ENCODE measurements around the gene ZNF771.
"Not testable (repeated sequence)": the region's sequence is repeated elsewhere in the genome, so short reads cannot be mapped to it uniquely, and the experiment has no call there.

ZNF771 gene

DNA sequence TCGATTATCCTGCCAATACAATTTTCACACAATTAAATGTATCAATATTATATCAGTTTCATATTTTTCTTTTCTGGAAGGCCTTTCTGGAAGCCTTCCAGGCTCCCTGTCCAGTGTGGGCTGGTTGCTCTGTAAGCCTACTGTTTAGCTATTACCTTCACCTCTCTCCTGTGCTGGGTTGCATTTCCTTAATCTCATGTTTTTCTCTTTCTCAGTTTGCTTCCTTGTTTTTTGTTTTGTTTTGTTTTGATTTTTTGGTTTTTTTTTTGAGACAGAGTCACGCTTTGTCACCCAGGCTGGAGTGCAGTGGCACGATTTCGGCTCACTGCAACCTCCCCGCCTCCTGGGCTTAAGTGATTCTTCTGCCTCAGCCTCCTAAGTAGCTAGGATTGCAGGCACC, 31.4 kb downstream of the ZNF771 start:
- no peak for DNase-seq

DNA sequence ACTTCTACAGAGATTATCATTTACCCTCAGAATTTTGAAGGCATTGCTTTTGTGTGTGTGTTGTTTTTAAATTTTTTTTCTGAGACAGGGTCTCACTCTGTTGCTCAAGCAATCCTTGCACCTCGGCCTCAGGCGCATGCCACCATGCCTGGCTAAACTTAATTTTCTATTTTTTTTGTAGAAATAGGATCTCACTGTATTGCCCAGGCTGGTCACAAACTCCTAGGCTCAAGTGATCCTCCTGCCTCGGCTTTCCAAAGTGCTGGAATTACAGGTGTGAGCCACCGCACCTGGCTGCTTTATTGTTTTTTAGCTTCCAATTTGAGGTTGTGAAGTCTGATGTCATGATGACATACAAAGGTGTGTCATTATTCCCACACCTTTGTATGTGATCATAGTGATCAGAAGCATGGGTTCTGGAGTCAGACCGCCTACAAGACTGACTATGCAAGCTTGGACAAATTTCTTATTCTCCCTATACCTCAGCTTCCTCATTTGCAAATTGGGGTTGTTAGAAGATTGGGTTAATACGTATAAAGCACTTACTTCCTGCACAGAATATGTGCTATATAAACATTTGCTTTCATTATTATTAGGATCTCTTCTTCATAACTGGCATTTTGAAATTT, 32.4 kb downstream of the ZNF771 start:
- no peak for DNase-seq

DNA sequence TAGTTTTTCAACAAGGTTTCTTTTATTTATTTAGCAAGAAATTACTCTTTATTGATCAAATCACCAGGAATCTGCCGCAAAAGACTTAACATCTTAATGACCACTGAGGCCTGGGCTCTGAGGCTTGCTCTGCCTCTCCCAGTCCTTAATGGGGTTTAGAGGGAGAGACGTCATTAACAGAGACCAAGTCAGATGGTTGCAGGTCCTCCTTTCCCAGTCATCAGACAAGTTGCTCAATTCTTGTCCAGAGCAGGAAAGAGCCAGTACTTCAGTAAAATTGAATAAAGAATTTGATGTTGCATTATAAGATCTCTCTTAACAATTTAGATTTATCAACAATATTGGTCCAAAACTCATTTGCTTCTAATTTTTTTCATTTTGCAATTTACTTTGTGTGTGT, 36.2 kb downstream of the ZNF771 start:
- no peak for DNase-seq

DNA sequence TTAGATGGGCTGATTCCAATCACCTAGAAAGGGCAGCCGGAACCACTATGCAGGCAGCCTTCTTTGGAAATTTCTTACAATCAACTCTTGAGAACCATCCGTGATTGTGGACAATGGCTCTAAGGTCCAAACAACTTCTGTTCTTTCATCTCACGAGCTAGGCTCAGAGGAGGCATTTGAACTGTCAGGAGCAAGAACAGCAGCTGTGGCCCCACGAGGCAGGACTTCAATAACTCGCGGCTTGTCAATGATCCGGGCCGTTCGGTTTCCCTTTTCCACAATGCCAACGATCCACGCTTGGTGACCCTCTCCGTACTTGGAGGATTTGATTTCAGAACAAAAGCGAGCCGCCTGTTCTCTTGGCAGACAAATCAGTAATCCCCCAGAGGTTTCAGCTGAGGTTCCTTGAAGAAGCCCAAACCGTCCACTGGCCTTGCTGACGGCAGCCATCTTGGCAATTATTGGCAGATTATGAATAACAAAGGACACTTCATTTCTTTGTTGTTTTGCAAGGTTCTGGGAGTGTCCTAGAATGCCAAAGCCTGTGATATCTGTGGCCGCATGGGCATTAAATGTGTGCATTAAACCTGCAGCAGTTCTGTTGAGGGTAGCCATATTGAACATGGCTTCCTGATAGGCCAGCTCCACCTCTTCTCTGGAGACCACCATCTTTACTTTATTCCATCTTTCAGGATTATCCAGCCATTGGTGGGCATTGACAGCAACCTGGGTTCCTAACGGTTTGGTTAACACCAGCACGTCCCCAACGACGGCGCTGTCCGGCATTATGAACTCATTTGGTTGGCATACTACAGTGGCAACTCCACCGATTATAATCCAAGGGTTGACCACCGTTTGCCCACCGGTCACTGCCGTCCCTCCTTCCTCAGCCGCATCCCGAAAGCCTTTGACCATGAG, 37.1 kb downstream of the ZNF771 start:
- no peak for DNase-seq

DNA sequence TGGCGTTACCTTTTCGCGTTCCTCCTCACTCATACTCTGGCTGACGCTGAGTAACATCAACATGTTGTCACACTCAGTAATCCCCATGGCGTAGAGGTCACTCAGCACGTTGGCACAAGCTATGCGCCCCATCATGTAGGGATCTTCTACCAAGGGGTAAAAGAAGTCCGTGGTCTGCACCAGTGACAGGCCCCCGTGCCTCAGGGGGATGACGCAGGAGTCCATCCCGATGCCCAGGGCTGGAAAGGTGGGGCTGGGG, 37.7 kb downstream of the ZNF771 start:
- DNase-seq, result no peak

DNA sequence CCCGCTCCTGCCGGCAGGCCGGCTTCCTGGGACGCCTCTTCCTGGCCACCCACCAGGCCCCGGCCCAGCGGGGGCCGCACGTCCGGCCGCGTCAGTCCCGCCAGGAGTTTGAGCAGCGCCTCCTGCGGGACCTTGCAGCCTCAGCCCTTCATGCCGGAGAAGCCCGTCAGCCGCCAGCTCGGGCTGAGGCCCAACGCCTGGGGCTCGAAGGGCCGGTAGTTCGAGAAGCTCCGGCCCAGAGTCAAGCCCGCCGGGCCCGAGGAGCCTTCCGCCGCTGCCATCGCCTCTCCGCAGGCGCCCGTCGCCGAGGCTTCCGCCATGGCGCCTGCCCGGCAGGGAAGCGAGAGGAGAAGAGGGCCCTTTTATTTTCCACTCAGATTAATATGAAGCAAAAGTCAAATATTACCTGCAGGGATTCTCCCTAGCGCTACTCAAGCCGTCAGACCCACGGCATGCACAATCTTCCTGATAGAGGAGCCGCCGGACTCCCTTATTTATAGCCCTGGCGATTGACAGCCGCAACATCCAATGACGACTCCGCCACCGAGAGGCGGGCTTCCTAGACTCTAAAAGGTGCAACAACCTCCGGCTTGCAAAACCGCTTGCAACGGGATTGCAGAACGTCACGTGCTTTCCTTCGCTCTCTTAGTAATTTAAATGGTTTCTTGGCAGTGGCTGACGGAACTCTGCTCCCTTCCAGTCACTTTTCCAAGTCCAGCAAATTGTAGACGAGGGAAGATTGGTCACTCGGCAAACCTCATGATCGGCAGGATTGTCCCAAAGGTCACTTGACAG, 38.2 kb downstream of the ZNF771 start, which contains the start of gene SEPHS2:
TSS of gene SEPHS2 (minus strand) at position 467 of the 795 bp plus-strand sequence. CDS start at position 320, 147 bp downstream.
- peak; percentile 94 for DNase-seq

DNA sequence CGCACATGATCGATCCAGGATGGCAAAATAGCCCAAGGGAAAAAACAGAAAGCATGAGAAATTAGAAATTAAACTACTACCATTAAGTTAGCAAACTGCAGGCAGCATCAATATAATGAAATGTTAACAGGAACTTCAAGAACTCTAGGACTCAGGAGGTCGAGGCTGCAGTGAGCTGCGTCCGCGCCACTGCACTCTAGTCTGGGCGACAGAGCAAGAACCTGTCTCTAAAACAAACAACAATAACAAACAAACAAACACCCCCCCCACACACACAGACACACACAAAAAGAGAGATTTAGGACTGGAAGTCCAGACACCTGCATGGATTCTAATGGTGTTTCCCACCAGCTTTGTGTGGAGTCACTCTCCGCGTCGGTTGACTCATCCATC, 38.8 kb downstream of the ZNF771 start:
- DNase-seq, result no peak

DNA sequence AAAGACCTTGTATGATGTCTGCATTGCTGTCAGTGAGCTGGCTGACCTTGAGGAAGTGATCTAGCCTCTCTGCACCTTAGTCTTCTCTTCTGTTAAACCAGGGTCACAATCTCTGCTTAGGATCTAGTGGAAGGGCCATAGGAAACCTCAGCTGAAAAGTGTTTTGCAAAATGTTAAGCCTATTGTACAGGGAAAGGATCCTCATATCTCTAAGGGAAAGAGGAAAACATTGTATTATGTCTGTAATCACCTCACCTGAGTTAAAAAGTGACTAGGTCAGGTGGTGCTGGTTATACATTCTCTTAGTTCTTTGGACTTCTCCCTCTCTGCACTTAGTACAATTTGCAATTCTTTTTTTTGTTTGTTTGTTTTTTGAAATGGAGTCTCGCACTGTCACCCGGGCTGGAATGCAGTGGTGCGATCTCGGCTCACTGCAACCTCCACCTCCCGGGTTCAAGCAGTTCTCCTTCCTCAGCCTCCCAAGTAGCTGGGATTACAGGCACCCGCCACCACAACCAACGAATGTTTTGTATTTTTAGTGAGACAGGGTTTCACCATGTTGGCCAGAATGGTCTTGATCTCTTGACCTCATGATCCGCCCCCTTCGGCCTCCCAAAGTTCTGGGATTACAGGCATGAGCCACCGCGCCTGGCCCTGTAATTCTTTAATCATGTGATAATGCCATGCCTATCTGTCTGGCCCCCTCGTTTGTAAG, 40.3 kb downstream of the ZNF771 start:
- no peak for DNase-seq

DNA sequence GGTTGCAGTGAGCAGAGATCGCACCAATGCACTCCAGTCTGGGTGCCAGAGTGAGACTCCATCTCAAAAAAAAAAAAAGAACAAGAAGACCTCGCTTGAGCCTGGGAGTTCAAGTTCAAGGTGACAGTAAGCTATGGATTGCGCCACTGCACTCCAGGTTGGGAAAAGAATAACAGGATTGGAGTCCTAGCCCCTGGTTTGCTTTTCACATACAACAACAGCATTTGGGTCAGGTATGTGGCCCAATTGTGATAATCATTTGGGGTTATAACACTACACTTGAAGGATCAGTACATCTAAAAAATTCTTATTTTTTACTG, 41.7 kb downstream of the ZNF771 start:
- DNase-seq, result no peak

DNA sequence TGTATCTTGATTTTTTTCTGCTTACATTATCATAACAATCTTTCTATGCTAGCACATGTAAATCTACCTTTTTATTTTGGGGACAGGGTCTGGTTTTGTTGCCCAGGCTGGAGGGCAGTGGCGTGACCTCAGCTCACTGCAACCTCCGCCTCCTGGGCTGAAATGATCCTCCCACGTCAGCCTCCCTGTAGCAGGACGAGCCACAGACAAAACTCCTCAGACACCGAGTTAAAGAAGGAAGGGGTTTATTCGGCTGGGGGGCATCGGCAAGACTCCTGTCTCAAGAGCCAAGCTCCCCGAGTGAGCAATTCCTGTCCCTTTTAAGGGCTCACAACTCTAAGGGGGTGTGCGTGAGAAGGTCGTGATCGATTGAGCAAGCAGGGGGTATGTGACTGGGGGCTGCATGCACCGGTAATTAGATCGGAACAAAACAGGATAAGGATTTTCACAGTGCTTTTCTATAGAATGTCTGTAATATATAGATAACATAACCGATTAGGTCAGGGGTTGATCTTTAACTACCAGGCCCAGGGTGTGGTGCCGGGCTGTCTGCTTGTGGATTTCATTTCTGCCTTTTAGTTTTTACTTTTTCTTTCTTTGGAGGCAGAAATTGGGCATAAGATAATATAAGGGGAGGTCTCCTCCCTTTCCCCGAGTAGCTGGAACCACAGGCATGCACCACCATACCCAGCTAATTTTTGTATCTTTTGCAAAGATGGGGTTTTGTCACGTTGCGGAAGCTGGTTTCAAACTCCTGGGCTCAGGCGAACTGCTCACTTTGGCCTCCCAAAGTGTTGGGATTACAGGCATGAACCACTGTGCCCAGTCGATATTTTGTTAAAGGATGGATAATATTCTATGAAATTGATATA, 45.5 kb downstream of the ZNF771 start:
- not testable (repeated sequence) for DNase-seq

DNA sequence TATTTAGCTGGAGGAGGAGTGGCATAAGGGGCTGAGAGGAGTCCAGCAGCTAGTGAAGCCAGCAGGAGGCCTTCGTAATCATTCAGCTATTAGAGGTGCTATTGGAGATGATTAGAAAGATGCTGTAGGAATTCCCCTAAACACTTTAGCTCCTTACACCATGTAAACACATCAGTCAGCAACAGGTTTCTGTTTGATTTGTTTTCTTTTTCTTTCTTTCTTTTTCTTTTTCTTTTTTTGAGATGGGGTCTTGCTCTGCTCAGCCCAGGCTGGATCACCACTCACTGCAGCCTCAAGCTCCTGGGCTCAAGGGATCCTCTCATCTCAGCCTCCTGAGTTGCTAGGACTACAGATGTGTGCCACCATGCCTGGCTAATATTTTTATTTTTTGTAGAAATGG, 48.9 kb downstream of the ZNF771 start:
- DNase-seq, result no peak

DNA sequence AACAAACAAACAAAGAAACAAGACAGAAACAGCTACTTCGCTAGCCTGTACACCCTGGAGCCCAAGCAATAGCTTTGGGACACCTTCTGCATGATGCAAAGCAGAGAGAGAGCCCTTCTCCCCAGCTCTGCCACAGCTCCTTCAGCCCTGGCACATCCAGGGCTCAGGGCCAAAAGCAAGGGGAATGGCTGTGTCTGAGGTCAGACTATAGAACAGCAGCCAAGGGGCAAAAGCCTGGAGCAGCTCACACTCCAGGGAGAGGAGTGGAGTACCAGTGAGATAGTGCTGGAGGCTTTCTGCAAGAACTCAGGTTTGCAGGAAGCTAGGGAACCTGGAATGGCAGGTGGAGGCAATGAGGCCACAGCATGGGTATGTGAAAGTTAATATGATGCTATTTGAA, 49.9 kb downstream of the ZNF771 start:
- no peak for DNase-seq

DNA sequence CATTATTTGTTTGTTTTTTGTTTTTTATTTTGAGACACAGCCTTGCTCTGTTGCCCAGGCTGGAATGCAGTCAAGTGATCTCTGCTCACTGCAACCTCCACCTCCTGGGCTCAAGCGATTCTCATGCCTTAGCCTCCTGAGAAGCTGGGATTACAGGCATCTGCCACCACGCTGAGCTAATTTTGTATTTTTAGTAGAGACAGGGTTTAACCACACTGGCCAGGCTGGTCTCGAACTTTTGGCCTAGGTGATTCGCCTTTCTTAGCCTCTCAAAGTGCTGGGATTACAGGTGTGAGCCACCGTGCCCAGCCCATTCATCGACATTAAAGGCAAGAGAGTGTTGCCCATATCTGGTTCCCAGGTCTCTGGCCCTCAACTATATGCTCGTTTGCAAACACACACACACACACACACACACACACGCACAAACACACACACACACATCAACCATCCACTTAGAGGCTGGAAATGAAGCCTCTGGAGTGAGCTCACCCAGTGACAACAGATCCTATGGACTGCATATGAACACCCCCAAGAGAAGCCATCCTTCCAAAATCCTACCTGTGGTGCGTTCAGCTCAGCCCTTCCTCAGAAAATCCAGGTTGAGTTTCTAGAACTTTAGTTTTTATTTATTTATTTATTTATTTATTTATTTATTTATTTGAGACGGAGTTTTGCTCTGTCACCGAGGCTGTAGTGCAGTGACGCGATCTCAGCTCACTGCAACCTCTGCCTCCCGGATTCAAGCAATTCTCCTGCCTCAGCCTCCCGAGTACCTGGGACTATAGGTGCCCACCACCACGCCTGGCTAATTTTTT, 50.5 kb downstream of the ZNF771 start:
- DNase-seq, result no peak

DNA sequence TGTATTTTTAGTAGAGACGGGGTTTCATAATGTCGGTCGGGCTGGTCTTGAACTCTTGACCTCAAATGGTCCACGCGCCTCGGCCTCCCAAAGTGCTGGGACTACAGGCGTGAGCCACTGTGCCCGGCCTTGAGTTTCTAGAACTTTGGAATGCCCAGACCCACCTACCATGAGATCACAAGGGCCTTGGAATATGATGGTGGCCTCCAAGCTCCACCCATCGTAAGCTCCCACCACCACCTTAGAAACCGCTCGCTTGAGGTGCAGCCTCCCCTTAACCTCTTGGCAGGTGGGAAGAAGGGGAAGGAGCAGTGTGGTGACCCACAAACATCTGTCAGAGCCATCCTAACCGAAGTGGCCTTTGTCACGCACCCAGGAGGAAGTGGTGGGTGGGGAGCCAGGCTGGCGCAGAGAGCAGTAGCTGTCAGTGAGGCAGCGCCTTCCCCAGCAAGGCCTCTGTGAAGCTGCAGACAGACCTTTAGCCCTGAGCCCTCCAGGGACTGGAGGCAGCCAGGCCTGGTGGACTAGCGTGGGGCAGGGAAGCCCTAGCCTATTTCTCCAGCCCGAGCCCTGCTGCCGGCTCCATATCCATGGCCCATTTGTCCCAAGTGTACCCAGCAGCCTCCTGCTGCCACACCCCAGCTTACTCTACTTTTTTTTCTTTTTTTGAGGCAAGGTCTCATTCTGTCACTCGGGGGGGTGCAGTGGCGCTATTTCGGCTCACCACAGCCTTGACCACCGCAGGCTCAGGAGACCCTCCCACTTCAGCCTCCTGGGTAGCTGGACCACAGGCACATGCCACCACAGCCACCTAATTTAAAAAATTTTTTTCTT, 51.4 kb downstream of the ZNF771 start:
- DNase-seq, result no peak

DNA sequence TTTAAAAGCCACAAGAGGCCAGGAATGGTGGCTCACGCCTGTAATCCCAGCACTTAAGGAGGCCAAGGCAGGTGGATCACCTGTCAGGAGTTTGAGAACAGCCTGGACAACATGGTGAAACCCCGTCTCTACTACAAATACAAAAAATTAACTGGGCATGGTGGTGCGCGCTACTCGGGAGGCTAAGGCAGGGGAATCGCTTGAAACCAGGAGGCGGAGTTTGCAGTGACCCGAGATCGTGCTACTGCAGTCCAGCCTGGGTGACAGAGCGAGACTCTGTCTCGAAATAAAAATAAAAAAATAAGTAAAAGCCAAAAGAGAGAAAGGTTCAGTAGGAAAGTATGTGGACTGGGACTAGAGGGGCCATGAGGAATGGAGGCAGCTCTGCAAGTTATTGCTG, 52.0 kb downstream of the ZNF771 start:
- DNase-seq, result no peak

DNA sequence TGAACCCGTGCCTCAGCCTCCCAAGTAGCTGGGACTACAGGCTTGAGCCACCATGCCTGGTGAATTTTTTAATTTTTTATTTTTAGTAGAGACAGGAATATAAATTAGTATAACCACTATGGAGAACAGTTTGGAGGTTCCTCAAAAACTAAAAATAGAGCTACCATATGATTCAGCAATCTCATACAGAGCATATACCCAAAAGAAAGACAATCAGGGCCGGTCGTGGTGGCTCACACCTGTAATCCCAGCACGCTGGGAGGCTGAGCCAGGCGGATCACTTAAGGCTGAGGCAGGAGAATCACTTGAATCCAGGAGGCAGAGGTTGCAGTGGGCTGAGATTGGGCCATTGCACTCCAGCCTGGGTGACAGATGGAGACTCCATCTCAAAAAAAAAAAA, 54.0 kb downstream of the ZNF771 start:
- not testable (repeated sequence) for DNase-seq

DNA sequence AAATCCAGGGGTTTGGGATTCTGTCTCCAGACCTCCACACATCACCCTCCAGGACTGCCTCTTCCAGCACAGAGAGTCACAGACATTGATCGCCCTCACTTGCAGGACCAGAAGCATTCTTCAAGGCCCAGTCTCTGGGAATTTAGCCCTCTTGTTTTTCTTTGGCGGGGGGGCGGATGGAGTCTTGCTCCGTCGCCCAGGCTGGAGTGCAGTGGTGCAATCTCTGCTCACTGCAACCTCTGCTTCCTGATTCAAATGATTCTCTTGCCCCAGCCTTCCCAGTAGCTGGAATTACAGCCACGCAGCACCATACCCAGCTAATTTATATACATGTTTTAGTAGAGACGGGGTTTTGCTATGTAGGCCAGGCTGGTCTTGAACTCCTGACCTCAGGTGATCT, 56.7 kb downstream of the ZNF771 start:
- DNase-seq, result no peak
